T47D (cell line): ENCODE measurements around the gene ZNF516.

Experiments
- DNase-seq, 2 experiments: peaks; one replicate each; pipeline versions ENCODE4 v3.0.0 to v3.0.0-alpha.2; 2011 to 2012; ENCODE audit warnings: low read depth in 1 of 2, low spot score in 1 of 2
- JUND ChIP-seq: IDR thresholded peaks from 2 replicates; pipeline ENCODE4 v1.6.1; 2012; ENCODE audit warnings: low read depth
- in situ Hi-C: cut with HindIII; loops from 2 replicates; pipeline ENCODE4 v1.10.0; 2016; ENCODE audit warnings: low sequenced_read_pairs, low pct_unique_long_range_greater_than_20kb

Gene ZNF516

GRCh38 chr18:76521417-76522121, 26.5 kb upstream of the ZNF516 start:
- in situ Hi-C loops = no loop called here
- DNase-seq = no peak
- no peak for TF ChIP-seq JUND

- no peak for DNase-seq
- no peak for TF ChIP-seq JUND
- in situ Hi-C loops = no loop called here
Observed at GRCh38 chr18:76518860-76519538, 24.0 kb upstream of the ZNF516 start.

- DNase-seq = no peak
- in situ Hi-C loops = no loop called here
- TF ChIP-seq JUND = no peak
Observed at GRCh38 chr18:76518123-76518859, 23.2 kb upstream of the ZNF516 start.

GRCh38 chr18:76515576-76515975, 20.5 kb upstream of the ZNF516 start:
- in situ Hi-C loops = no loop called here
- no peak for DNase-seq
- TF ChIP-seq JUND = no peak

GRCh38 chr18:76514573-76514972, 19.5 kb upstream of the ZNF516 start:
- TF ChIP-seq JUND = no peak
- in situ Hi-C loops = no loop called here

GRCh38 chr18:76507830-76508385, 12.9 kb upstream of the ZNF516 start:
- in situ Hi-C loops = no loop called here
- DNase-seq = no peak
- TF ChIP-seq JUND = no peak

More at GRCh38 chr18:76514573-76514972, 19.5 kb upstream of the ZNF516 start:
- no peak for DNase-seq

GRCh38 chr18:76506974-76507764, 12.1 kb upstream of the ZNF516 start:
- in situ Hi-C loops = no loop called here
- no peak for TF ChIP-seq JUND
- no peak for DNase-seq

- no peak for TF ChIP-seq JUND
- in situ Hi-C loops = no loop called here
- no peak for DNase-seq
Observed at GRCh38 chr18:76506395-76506794, 11.4 kb upstream of the ZNF516 start.

- no peak for DNase-seq
- no peak for TF ChIP-seq JUND
- in situ Hi-C loops = no loop called here
Observed at GRCh38 chr18:76505614-76506013, 10.6 kb upstream of the ZNF516 start.

- no peak for TF ChIP-seq JUND
- in situ Hi-C loops = no loop called here
- no peak for DNase-seq
Observed at GRCh38 chr18:76504749-76505148, 9.7 kb upstream of the ZNF516 start.

GRCh38 chr18:76503649-76504386, 8.8 kb upstream of the ZNF516 start:
- no peak for DNase-seq
- no peak for TF ChIP-seq JUND
- in situ Hi-C loops = no loop called here
